ENCODE measurements around the gene DPH2. TPM values are rescaled to one million over a fixed set of nuclear protein-coding genes. Genes with fewer than 3 reads are reported as not detected.
A peak's percentile ranks its signal among the peaks of the same experiment; 100 is the strongest.

The DPH2 gene
- total and polyA plus RNA-seq, 10 of the 15 experiments (the other 5 are each of a cell fraction or from before 2014, with no cell fraction given): 13.1 to 82.9 (median 52.0) TPM

DNA sequence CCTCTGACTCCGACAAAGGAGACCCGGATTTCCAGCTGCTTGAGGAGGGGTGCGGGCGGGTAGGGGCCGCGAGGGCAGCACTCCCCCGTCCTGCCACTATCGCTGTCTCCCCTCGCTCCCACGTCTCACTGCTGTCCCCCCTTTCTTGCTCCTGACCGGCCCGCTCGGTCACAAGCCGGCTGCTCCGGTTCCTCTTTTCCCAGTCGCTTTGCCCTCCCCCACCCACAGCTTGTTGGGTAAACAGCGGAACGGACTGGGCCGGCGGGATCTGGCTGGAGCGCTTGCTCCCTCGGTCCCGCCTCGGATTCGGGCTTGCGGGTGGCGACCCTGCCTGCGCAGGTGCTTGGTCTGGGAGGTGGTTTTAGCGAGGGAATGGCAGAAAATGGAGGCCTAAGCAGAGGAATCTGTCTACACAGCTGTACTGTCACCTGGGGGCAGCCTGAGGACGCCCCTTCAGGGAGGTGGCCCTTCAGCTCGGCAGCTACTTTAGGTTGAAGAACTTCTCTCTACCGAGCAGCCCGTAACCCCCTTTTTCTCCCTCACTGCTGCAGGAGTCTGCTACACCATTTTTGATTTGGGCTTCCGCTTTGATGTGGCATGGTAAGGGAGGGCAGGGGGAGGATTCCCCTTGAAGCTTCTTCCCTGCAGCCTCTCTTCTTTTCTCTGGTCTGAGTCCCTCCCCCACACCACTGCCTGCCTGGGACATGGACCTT, 5.6 kb downstream of the DPH2 start:
- intact Hi-C loops (cut with micrococcal nuclease; ENCODE audit: unreplicated experiment): loop anchor here (2.0 kb wide), 1 partner anchor 29 kb away; the partner anchor contains the start of gene IPO13
- ATAC-seq (peak; percentile 15), FAIRE-seq (no peak), DNase-seq (ENCODE audit: low read depth, low spot score) (no peak)
- POLR2A ChIA-PET: interaction anchor here (0.5 to 3.8 kb wide), 10 partner anchors 15 to 1317 kb away, joined by 3 to 18 read pairs (median 3); partner anchors contain the start of genes CCDC24, IPO13 and PPIH
- SMC1A ChIA-PET (ENCODE audit: uncharacterized antibody, unreplicated experiment): interaction anchor here (0.8 to 1.5 kb wide), 7 partner anchors 15 to 1158 kb away, joined by 3 to 4 read pairs (median 3); partner anchors contain the start of gene SVBP
- H3K9me3 ChIP-seq (replicated peaks; ENCODE audit: control insufficient read depth, insufficient read depth, low read length): no peaks in the 10 kb centered on the region
- H3K27ac ChIP-seq (ENCODE audit: control insufficient read depth, insufficient read depth): peak overlapping the region; percentile 73
- in situ Hi-C loops (cut with MboI): no loop called here
- H3K27me3 ChIP-seq (replicated peaks in 1 of 2; ENCODE audit: control insufficient read depth in 2 of 2, insufficient read depth in 2 of 2, low read length in 1 of 2): no peaks in the 10 kb centered on the region
- no peaks in the 10 kb centered on the region for H4K20me1 ChIP-seq (ENCODE audit: control insufficient read depth, insufficient read depth)
- TF ChIP-seq YY1 (IDR thresholded peaks at IDR 0.05; ENCODE audit: low read depth, low read length) (peak; percentile 50; the same call in 1 of the 2 replicates), NFXL1 (IDR thresholded peaks at IDR 0.05; ENCODE audit: borderline replicate concordance) (no peak), CHD2 (IDR thresholded peaks at IDR 0.05; ENCODE audit: borderline replicate concordance, low read depth, low read length) (0 out of 2 replicates have a peak, but pooled peaks have one; percentile 38), IKZF2 (IDR thresholded peaks at IDR 0.05) (peak; percentile 13 to 41; a peak in 1 of 4 replicates), RUNX3 (IDR thresholded peaks at IDR 0.05; ENCODE audit: low read length) (peak; percentile 21; the same call in 1 of the 2 replicates), SPI1 (IDR thresholded peaks at IDR 0.05; ENCODE audit: borderline replicate concordance, insufficient read depth, low read depth, low read length) (peak; percentile 85), FOXK2 (IDR thresholded peaks at IDR 0.05) (no peak), MXI1 (IDR thresholded peaks at IDR 0.05; ENCODE audit: low read depth, low read length) (peak; percentile 17; the same call in 1 of the 2 replicates), SMAD5 (IDR thresholded peaks at IDR 0.05; ENCODE audit: low read depth) (no peak)
- TF ChIP-seq, protein P1, sequence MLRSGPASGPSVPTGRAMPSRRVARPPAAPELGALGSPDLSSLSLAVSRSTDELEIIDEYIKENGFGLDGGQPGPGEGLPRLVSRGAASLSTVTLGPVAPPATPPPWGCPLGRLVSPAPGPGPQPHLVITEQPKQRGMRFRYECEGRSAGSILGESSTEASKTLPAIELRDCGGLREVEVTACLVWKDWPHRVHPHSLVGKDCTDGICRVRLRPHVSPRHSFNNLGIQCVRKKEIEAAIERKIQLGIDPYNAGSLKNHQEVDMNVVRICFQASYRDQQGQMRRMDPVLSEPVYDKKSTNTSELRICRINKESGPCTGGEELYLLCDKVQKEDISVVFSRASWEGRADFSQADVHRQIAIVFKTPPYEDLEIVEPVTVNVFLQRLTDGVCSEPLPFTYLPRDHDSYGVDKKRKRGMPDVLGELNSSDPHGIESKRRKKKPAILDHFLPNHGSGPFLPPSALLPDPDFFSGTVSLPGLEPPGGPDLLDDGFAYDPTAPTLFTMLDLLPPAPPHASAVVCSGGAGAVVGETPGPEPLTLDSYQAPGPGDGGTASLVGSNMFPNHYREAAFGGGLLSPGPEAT (IDR thresholded peaks at IDR 0.05; ENCODE audit: low read depth): 0 out of 2 replicates have a peak, but pooled peaks have one; percentile 15
- TF ChIP-seq, protein P2, sequence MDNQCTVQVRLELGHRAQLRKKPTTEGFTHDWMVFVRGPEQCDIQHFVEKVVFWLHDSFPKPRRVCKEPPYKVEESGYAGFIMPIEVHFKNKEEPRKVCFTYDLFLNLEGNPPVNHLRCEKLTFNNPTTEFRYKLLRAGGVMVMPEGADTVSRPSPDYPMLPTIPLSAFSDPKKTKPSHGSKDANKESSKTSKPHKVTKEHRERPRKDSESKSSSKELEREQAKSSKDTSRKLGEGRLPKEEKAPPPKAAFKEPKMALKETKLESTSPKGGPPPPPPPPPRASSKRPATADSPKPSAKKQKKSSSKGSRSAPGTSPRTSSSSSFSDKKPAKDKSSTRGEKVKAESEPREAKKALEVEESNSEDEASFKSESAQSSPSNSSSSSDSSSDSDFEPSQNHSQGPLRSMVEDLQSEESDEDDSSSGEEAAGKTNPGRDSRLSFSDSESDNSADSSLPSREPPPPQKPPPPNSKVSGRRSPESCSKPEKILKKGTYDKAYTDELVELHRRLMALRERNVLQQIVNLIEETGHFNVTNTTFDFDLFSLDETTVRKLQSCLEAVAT (IDR thresholded peaks at IDR 0.05): 0 out of 2 replicates have a peak, but pooled peaks have one; percentile 28
- peak overlapping the region; percentile 88 for H3K9ac ChIP-seq (ENCODE audit: control insufficient read depth, insufficient read depth, low read length)
- peaks cover 53% of the 10 kb centered on the region for H3K79me2 ChIP-seq (ENCODE audit: control insufficient read depth, insufficient read depth, low read length)
- RAD21 ChIA-PET (ENCODE audit: unreplicated experiment): interaction anchor here (1.1 to 3.0 kb wide), 4 partner anchors 15 to 212 kb away, joined by 3 to 10 read pairs (median 4); partner anchors contain the start of gene IPO13
- H2AFZ ChIP-seq (ENCODE audit: control insufficient read depth, low read depth, low read length): peak overlapping the region; percentile 92
- H3K4me3 ChIP-seq: peak overlapping the region; percentile 95
- H3K4me1 ChIP-seq (ENCODE audit: control insufficient read depth, insufficient read depth, low read length): peaks cover 37% of the 10 kb centered on the region
- WGBS (ENCODE audit: insufficient coverage, insufficient replicate concordance, low lambda C conversion rate, missing lambda C conversion rate): under 1% methylated on average over 25 of the region's 34 CpGs
- peaks cover 11 to 15% of the 10 kb centered on the region in 2 experiments for H3K36me3 ChIP-seq (ENCODE audit: control insufficient read depth in 2 of 2, insufficient read depth in 2 of 2, low read length in 1 of 2)
- TSS peak; percentile 59 for BruUV-seq (replicated peaks)
- peak overlapping the region; percentile 84 for H3K4me2 ChIP-seq (ENCODE audit: control insufficient read depth, insufficient read depth)
- CTCF ChIA-PET: interaction anchor here (0.6 to 1.0 kb wide), 6 partner anchors 14 to 62 kb away, joined by 3 to 4 read pairs (median 3); no protein-coding TSS in a partner anchor

All from GM12878 (cell line).